Keratinocyte (primary cell): Measurements from ENCODE around the gene SFTPA2. TPM values are rescaled to one million over a fixed set of nuclear protein-coding genes. Genes with fewer than 3 reads are reported as not detected.

ENCODE experiments used
- DNase-seq: peaks from one replicate; pipeline ENCODE4 v3.0.0-alpha.2; 2011; ENCODE audit warnings: low read depth, missing footprints, low spot score
- FAIRE-seq: peaks from 2 replicates; lab custom pipeline; 2011; peaks lifted over from hg19 to GRCh38; lab: Jason Lieb, UNC
- H2AFZ ChIP-seq: 2 replicates; pipeline ENCODE4 v1.6.0; 2012; ENCODE audit warnings: low read length, control low read depth, inconsistent platforms; ENCODE audit not compliant: control insufficient read depth
- H3K27ac ChIP-seq: 2 replicates; pipeline ENCODE4 v1.5.1; 2011; ENCODE audit warnings: low read length; ENCODE audit not compliant: control insufficient read depth, insufficient read depth
- H3K27me3 ChIP-seq: 3 replicates; pipeline ENCODE4 v1.6.0; 2011; ENCODE audit warnings: low read length; ENCODE audit not compliant: control insufficient read depth, insufficient read depth; ENCODE audit errors: extremely low read depth
- H3K36me3 ChIP-seq, 2 experiments: 2 replicates in 1 of 2; 3 replicates in 1 of 2; pipeline ENCODE4 v1.5.1; 2011; ENCODE audit warnings: low read length in 2 of 2, mild to moderate bottlenecking in 1 of 2; ENCODE audit not compliant: control insufficient read depth in 2 of 2, insufficient read depth in 2 of 2; ENCODE audit errors: extremely low read depth in 1 of 2
- H3K4me1 ChIP-seq: 3 replicates; pipeline ENCODE4 v1.5.1; 2011; ENCODE audit warnings: low read length; ENCODE audit not compliant: control insufficient read depth, insufficient read depth; ENCODE audit errors: extremely low read depth
- H3K4me2 ChIP-seq: 3 replicates; pipeline ENCODE4 v1.6.0; 2011; ENCODE audit warnings: low read depth, low read length; ENCODE audit not compliant: control insufficient read depth, insufficient read depth; ENCODE audit errors: extremely low read depth
- H3K4me3 ChIP-seq, 3 experiments: fragments of 200-600 bp in 1 of 3; sonication (generic) in 1 of 3; 2 replicates in 2 of 3; 3 replicates in 1 of 3; pipeline ENCODE4 v1.5.1; 2011 to 2016; ENCODE audit warnings: low read length in 3 of 3, mild to moderate bottlenecking in 3 of 3, control low read depth in 2 of 3, inconsistent platforms in 1 of 3, low read depth in 1 of 3, mixed read lengths in 1 of 3, mixed run types in 1 of 3, moderate library complexity in 1 of 3; ENCODE audit not compliant: control insufficient read depth in 2 of 3, insufficient read depth in 2 of 3; ENCODE audit errors: extremely low read depth in 1 of 3
- H3K79me2 ChIP-seq: 2 replicates; pipeline ENCODE4 v1.6.0; 2012; ENCODE audit warnings: low read length; ENCODE audit not compliant: control insufficient read depth, insufficient read depth
- H3K9ac ChIP-seq: 3 replicates; pipeline ENCODE4 v1.6.0; 2011; ENCODE audit warnings: low read length; ENCODE audit not compliant: control insufficient read depth, insufficient read depth; ENCODE audit errors: extremely low read depth
- H3K9me1 ChIP-seq: 3 replicates; pipeline ENCODE4 v1.6.0; 2011; ENCODE audit warnings: low read length; ENCODE audit not compliant: control insufficient read depth, insufficient read depth; ENCODE audit errors: extremely low read depth
- H3K9me3 ChIP-seq: 2 replicates; pipeline ENCODE4 v1.5.1; 2012; ENCODE audit warnings: low read depth, low read length; ENCODE audit not compliant: control insufficient read depth
- H4K20me1 ChIP-seq: 3 replicates; pipeline ENCODE4 v1.6.0; 2011; ENCODE audit warnings: low read length; ENCODE audit not compliant: control insufficient read depth, insufficient read depth; ENCODE audit errors: extremely low read depth
- CTCF ChIP-seq, 3 experiments: IDR thresholded peaks in 1 of 3; conservative IDR thresholded peaks in 1 of 3; optimal IDR thresholded peaks in 1 of 3; 2 replicates in 2 of 3; 3 replicates in 1 of 3; pipeline versions ENCODE3 to v1.5.1; 2011; ENCODE audit warnings: low read length in 3 of 3, mild to moderate bottlenecking in 3 of 3, moderate library complexity in 2 of 3, control low read depth in 1 of 3, inconsistent platforms in 1 of 3; ENCODE audit not compliant: insufficient read depth in 2 of 3; ENCODE audit errors: extremely low read depth in 1 of 3
- EZH2 ChIP-seq: IDR thresholded peaks from one replicate; pipeline ENCODE4 v1.6.1; 2012; ENCODE audit warnings: inconsistent platforms, mild to moderate bottlenecking, low read length, moderate library complexity
- dilution Hi-C: fragments of 300-500 bp; cut with MboI; formaldehyde crosslinking; loops from one replicate; pipeline ENCODE4 v1.7.0; 2020; ENCODE audit warnings: low sequenced_read_pairs; ENCODE audit not compliant: extremely low pct_ligation_motif_present
- polyA minus RNA-seq, 3 experiments: library from RNA; depleted of rRNA, polyadenylated mRNA; stranded (reverse); fragments of >200 nt; gene quantifications; 1 replicate in 1 of 3; 2 replicates in 1 of 3; 3 replicates in 1 of 3; pipeline ENCODE4 v1.2.3, GENCODE V29; 2011
- polyA plus RNA-seq, 5 experiments: library from polyadenylated mRNA; depleted of rRNA in 3 of 5; stranded (reverse) in 3 of 5; stranded (forward) in 1 of 5; unstranded in 1 of 5; fragments of >200 nt; gene quantifications; 1 replicate in 1 of 5; 2 replicates in 3 of 5; 3 replicates in 1 of 5; pipeline versions ENCODE4 v1.2.1 to v1.2.3, GENCODE V29; 2011 to 2012; ENCODE audit warnings: missing spikeins in 2 of 5, low read depth in 1 of 5, low replicate concordance in 1 of 5

Gene SFTPA2
- polyA plus RNA-seq (not detected in 3 replicates), polyA minus RNA-seq (not detected in 3 replicates)
- not detected for polyA plus RNA-seq (2011; ENCODE audit: low read depth)
- not detected in 2 replicates for polyA plus RNA-seq (2011; cell fraction: cytosol; rRNA removed)
- polyA plus RNA-seq (2011; cell fraction: nucleus; rRNA removed), result not detected in 2 replicates
- not detected in 2 replicates for polyA plus RNA-seq (2012; ENCODE audit: low replicate concordance)
- not detected for polyA minus RNA-seq (2011; cell fraction: cytosol; rRNA and poly(A)+ RNA removed)
- polyA minus RNA-seq (2011; cell fraction: nucleus; rRNA and poly(A)+ RNA removed), result not detected in 2 replicates

- no peak within 1 kb of the TSS for H3K4me3 ChIP-seq
- DNase-seq (no peak), FAIRE-seq (no peak)
- H4K20me1 ChIP-seq, result no peaks in the 10 kb centered on the region
- no peaks in the 10 kb centered on the region for H3K79me2 ChIP-seq
- no peaks in the 10 kb centered on the region for H3K9me1 ChIP-seq
- no peak within 1 kb of the TSS for H3K27ac ChIP-seq
- dilution Hi-C loops, result no loop called here
- no peaks in the 10 kb centered on the region for H3K36me3 ChIP-seq
- H3K4me2 ChIP-seq, result no peak within 1 kb of the TSS
- H3K27me3 ChIP-seq, result peaks cover 11% of the 10 kb centered on the region
- H2AFZ ChIP-seq, result no peak within 1 kb of the TSS
- no peaks in the 10 kb centered on the region for H3K9me3 ChIP-seq
- TF ChIP-seq EZH2, result no peak
- TF ChIP-seq CTCF (optimal IDR thresholded peaks at IDR 0.05 in 1 of 3, IDR thresholded peaks at IDR 0.05 in 1 of 3, conservative IDR thresholded peaks at IDR 0.05 in 1 of 3; ENCODE audit: extremely low read depth in 1 of 3, insufficient read depth in 2 of 3, low read length in 3 of 3), result no peak
- no peak within 1 kb of the TSS for H3K9ac ChIP-seq
- no peaks in the 10 kb centered on the region for H3K4me1 ChIP-seq
These were observed at the start of gene SFTPA2 for GRCh38 chr10:79560160-79560709. SFTPA2 (minus strand) TSS chr10:79560407; CDS start chr10:79559483, 924 bp downstream.

GRCh38 chr10:79608505-79609375, 48.5 kb upstream of the SFTPA2 start:
- Histone ChIP-seq H3K27me3 (no peaks in the 10 kb centered on the region), H3K27ac (no peak overlapping the region), H2AFZ (no peak overlapping the region), H3K9ac (no peak overlapping the region), H3K4me2 (no peak overlapping the region), H3K4me1 (no peaks in the 10 kb centered on the region), H4K20me1 (no peaks in the 10 kb centered on the region), H3K36me3 (no peaks in the 10 kb centered on the region), H3K9me3 (no peaks in the 10 kb centered on the region), H3K79me2 (no peaks in the 10 kb centered on the region), H3K4me3 (no peak overlapping the region), H3K9me1 (no peaks in the 10 kb centered on the region)
- dilution Hi-C loops, result no loop called here
- DNase-seq, result no peak
- FAIRE-seq, result no peak
- TF ChIP-seq CTCF (optimal IDR thresholded peaks at IDR 0.05 in 1 of 3, IDR thresholded peaks at IDR 0.05 in 1 of 3, conservative IDR thresholded peaks at IDR 0.05 in 1 of 3; ENCODE audit: extremely low read depth in 1 of 3, insufficient read depth in 2 of 3, low read length in 3 of 3) (peak; percentile 49 to 65 (median 59)), EZH2 (no peak)
